HG02885 (cell line): Measurements from ENCODE around the gene CYGB.
"Not testable (repeated sequence)": the region's sequence is repeated elsewhere in the genome, so short reads cannot be mapped to it uniquely, and the experiment has no call there.

Experiments
- ATAC-seq: cut with Tn5 transposase; IDR thresholded peaks from one replicate; pipeline ENCODE4 v1.9.1; 2021; ENCODE audit warnings: mild to moderate bottlenecking; ENCODE audit not compliant: unreplicated experiment, poor library complexity

Gene CYGB

DNA sequence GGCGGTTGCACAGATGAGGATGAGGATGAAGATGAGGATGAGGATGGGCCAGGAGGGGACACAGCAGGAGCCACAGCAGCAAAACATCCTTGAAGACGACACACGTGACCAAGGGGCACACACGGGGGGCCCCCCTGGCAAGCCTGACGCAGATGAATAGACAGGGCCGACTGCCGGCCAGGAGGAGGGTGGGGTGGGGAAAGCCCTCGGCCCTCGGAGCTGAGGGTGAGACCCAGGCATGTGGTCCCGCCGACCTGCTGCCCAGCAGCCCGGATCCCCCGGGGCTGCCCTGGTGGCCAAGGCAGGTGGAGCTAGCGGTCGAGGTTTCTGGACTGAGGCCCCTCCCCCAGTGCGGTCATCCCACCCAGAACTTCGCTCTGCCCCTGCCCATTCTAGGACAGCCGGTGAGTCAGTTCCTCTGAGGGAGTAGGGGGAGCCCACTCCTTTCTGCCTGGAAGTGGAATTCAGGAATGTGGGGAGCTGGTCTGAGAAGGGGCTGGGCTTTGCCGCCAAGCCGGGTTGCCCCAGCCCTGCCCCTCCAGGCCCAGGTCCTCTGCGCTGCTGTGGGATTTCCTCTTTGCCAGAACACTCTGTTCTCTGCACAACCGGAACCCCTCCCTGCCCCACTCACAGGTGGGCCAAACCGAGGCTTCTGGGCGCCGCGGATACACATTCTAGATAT, 9.9 kb downstream of the CYGB start:
- no peak for ATAC-seq

DNA sequence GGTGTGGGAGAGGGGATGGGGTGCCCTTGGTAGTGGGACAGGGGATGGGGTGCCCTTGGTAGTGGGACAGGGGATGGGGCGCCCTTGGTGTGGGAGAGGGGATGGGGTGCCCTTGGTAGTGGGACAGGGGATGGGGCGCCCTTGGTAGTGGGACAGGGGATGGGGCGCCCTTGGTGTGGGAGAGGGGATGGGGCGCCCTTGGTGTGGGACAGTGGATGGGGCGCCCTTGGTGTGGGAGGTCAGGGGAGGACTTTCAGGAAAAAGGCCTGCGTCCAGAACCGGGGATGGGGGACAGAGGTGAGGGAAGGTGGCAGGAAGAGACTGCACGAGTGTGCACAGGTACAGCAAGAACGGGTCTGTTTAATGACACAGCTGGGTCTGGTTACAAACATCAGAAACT, 10.5 kb downstream of the CYGB start:
- not testable (repeated sequence) for ATAC-seq

DNA sequence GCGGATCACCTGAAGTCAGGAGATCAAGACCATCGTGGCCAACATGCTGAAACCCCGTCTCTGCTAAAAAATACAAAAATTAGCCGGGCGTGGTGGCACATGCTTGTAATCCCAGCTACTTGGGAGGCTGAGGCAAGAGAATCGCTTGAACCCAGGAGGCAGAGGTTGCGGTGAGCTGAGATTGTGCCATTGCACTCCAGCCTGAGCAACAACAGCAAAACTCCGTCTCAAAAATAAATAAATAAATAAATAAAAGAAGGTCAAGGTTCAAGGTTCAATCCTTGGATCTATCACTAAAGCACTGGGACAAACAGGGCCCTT, 12.0 kb downstream of the CYGB start:
- not testable (repeated sequence) for ATAC-seq

DNA sequence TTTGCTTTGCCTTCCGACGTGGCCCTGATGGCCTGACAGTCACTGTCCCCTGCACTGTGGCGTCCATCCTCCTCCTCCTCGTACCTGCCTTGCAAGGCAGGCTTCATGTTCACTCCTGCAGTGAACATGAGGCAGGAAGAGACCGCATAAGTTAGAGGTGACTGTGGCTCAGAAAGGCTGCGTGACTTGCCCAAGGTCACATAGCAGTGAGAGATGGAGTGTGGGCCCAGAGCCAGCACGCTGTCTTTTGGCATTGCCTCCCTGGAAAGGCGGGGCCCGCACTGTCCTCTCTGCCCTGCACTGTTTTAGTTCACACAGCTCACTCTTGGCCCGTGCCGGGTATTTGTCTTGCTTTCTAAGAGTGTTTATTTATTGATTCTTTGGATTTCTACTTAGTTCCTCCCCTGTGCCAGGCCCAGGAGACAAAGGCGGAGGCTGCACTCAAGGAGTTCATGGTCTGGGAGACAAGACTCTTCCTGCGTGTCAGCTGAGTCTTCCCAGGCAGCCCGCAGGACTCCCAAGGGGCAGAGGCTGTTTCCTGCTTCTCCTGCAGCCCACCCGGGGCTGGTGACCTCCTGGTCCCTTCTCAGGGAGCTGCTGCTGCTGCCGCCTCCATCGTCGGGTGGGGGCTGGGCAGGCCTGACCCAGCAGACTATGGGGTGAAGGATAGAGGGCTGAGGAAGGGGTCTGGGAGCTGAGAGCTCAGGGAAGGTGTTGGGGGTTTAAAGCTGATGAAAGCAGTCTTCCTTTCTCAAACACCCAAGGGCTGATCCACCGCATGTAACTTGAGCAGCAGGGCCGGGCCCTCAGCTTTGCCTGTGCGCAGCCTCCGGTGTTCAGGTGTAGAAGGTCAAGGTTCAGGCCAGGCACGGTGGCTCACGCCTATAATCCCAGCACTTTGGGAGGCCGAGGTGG, 12.7 kb downstream of the CYGB start:
- no peak for ATAC-seq

DNA sequence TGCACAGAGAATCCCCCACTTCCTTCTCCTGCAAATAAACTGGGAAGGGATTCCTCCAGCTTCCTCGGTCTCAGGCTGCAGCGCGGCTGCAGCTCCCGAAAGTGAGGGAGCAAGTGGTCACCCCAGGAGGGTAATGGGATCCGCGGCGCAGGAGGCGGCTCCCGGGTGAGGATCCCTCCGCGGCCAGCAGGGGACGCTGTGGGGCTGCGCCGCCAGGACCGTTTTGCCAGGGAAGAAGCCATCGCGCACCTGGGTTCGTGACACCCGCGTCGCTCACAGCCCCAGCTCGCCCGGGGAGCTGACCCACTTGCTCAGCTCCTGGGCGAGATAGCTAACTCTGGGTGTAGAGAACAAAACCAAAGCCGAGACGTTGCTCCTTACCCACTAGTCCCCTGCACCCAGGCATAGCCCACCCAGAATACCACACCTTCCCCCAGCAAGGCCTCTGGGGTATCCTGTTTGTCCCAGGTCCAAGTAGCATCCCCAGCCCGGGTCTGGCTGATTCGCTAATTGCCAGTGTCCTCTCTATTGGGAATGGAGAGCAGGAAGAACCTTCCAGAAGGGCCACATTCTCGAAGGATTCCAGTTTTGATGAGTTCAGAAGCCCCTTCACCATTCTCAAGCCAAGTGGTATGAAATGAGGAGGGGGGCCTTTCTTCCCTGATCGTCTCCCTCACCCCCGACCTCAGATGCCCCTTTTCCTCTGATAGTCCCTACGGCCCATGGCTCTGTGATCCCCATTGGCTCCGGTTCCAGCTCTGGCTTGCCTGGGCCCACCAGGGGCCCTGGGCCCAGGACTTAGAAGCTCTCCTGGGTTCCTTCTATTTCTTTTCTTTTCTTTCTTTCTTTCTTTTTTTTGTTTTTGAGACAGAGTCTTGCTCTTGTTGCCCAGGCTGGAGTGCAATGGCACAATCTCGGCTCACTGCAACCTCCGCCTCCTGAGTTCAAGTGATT, 14.1 kb downstream of the CYGB start:
- ATAC-seq: peak; percentile 40

DNA sequence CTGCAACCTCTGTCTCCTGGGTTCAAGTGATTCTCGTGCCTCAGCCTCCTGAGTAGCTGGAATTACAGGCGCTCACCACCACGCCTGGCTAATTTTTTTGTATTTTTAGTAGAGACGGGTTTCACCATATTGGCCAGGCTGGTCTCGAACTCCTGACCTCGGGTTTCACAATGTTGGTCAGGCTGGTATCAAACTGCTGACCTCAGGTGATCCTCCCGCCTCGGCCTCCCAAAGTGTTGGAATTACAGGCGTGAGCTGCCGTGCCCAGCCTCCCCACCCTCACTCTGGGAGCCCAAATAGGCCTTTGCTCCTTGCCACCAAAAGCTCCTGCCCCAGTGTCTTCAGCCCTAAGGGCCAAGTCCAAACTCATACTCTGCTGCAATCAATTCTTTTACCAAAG, 15.8 kb downstream of the CYGB start:
- ATAC-seq: not testable (repeated sequence)

DNA sequence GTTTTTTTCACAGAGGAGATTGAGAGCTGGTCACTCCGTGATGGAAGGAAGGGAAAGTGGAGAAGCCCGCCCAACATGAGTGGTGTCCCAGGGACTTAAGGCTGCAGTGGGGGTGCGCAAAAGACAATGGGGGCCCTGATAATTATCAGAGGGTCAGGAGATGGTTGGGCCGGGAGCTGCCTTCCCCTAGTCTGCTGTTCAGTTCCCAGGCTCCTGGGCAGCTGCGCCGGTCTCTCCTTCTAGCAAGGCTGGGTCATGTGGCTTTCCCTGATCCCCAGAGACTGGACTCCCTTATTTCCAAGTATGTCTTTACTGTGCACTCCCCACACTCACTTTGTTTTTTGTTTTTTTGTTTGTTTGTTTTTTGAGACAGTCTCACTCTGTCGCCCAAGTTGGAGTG, 16.2 kb downstream of the CYGB start:
- ATAC-seq: no peak

DNA sequence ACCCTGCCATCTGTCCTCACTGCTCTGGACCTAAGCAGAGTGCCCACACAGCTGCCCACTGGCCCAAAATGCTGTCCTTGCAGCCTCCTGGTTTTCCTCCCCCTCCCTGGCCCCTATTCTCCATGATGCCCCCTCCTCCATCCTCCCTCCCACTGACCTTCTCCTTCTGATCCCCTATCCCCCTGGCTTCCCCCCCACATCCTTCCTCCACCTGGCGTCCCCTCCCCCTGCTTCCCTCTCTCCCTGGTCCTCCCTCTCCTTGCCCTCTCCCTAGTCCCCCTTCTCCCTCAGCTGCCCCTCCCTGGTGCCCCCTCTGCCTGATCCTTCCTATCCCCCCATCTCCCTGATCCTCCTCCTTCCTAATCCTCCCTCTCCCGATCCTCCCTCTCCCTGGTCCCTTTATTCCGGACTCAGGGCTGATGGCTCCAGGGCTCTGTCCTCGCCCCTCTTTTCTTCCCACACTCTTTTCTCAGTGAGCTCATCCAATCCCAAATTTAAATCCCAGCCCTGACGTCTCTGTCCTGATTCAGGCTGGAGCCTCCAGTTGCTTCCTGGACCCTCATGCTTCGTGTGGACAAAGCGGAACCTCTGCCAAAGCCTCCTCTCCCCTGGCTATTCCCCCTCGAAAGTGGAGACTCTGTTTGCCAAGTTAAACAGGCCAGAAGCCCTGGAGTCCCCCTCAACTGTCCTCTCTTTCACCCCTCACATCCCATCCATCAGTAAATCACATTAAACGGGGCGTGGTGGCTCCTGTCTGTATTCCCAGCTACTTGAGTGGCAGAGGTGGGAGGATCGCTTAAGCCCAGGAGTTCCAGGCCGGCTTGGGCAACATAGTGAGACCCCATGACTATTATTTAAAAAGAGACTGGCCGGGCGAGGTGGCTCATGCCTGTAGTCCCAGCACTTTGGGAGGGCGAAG, 18.2 kb downstream of the CYGB start:
- no peak for ATAC-seq

DNA sequence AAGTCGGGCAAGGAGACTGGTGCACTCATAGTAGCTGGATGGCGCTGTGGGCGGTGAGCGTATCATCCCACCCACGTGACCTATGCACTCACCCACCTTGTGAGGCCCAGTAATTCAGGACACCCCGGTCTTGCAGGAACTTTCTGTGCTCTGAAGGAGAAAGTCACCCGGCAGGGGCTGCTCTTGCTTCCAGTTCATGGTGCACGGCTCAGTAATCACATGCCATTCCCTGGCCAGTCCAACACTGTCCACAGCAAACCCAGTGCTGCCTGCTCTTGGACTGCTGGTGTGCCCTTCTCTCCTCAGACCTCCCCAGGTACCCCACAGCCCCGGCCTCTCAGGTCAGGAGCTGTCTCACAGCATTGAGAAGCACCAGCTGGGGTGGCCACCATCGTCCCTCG, 19.9 kb downstream of the CYGB start:
- no peak for ATAC-seq

DNA sequence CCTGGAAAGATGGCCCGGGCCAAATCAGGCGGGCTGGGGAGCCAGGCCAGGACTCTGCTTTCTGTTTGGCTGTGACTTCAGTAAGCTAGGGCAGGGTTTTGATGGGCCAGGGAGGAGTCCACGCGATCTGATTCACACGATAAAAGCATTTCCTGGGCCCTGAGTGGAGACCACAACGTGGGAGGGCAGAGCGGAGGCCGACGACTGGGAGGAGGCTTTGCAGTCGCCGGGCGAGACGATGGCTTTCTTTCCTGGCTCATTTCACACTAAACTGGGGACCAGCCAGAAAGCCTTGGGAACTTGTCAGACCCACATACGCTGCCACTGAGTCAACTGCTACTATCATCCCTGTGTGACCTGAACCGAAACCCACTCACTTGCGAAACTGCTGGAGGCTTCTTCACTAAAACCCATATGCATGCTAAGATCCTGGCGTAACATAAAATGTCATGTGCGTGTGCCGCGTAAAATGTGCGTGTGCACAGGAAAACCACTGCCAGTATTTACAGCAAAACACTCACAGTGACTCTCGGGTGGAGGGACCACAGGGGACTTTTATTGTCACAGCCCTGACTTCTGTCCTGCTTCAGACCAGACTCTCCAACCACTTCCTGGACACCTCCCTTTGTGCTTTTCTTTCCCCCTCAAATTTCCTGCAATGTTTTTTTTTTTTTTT, 22.1 kb downstream of the CYGB start:
- ATAC-seq: no peak

DNA sequence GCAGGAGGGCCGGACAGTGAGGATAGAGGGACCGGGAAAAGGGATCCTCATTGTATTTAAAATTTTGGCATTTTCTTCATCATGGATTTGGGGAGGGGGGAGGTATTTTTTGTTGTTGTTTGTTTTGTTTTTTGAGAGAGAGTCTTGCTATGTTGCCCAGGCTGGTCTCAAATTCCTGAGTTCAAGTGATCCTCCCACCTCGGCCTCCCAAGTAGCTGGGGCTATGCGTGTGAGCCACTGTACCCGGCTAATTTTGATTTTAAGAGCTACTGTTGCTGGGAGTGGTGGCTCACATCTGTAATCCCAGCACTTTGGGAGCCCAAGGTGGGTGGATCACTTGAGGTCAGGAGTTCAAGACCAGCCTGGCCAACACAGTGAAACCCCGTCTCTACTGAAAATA, 23.2 kb downstream of the CYGB start:
- ATAC-seq: not testable (repeated sequence)

DNA sequence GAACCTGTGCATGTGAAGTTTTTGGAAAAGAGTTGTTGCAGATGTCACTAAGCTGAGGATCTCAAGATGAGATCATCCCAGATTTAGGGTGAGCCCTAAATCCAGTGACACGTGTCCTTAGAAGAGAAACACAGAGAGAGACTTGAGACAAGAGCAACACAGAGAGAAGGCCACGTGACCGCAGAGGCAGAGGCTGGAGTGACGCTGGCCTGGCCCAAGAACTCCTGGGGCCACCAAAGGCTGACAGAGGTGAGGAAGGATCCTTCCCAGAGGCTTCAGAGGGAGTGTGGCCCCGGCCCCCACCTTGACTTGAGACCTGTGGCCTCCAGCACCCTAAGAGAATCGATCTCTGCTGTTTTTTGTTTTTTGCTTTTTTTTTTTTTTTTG, 24.2 kb downstream of the CYGB start:
- ATAC-seq: no peak

DNA sequence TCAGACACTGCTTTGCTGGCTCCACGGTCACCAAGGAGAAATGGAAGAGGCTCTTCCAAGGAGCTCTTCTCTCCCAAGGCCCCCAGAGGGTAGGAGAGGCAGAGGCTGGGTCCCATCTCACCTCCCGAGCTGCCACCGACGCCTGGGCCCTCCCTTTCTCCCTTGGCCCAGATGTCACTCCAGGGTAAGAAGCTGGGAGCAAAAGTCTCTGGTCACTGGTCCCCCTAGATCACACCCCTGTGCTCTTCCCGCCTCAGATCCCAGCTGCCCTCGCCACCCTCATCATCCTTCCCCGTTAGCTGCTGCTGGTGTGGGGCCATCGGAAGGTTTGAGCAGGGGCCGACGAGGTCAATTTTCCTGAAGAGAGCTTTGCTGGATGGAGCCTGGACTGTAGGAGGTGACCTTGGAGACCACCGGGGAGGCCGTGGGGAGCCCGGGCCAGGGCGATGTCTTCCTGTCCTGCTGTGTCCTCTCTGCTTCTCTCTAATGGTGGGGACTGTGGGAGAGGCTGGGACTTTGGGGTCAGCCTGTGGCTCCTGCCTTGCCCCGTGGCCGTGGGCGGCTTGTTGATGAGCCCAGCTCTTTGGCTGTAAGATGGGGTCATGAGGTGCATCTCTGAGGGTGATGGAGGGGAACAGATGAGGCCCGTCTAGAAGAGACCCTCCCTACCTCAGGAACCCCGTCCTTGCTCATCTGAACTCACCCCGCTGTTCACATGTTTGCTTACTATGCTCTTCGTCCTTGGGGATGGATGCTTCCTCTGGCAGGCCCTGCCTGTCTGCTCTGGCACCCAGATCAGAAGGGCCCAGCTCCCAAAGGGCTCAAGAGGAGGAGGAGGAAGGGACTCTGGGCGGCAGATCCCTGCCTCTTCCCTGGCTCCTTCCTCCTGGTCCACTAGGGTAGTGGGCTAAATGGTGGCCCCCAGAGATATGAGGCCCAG, 24.9 kb downstream of the CYGB start:
- no peak for ATAC-seq

DNA sequence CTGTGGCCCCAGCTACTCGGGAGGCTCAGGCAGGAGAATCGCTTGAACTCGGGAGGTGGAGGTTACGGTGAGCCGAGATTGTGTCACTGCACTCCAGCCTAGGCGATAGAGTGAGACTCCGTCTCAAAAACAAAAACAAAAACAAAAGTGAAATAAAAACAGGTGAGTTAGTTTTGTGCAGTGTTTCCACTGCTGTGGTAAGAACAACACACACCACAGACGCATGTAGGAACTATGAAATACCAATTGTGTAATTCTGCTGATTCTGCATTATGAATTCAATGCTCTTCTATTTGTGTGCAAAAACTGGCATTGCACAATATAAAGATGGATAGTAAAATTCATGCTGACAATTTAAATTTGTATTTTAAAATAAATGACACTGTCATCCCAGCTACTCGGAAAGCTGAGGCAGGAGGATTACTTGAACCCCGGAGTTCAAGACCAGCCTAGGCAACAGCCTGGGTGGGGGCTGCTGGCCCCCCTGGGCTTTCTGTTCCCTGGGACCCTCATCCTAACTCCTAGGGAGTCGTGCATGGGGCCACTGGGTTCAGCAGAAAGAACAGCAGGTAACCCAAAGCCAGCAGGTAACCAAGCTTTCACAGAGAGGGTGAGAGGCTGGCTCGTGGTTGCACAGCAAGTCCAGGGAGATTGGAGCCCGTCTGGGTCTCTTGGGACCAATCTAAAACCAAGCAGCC, 25.7 kb downstream of the CYGB start:
- no peak for ATAC-seq

DNA sequence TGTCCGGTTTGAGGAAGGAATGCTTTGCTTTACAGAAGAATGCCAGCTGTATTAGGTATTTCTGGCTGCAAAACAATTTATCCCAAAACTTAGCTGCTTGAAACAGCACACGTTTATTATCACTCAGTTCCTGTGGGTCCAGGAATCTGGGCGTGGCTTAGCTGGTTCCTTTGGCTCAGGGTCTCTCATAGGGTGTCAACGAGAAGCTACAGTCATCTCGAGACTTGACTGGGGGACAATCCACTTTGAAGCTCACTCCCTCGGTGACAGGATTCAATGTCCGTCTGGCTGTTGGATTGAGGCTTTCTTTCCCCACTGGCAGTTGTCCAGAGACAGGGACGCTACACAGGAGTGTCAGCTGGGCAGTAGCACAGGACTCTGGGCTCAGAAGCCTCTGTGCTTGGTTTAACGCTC, 26.7 kb downstream of the CYGB start:
- no peak for ATAC-seq

DNA sequence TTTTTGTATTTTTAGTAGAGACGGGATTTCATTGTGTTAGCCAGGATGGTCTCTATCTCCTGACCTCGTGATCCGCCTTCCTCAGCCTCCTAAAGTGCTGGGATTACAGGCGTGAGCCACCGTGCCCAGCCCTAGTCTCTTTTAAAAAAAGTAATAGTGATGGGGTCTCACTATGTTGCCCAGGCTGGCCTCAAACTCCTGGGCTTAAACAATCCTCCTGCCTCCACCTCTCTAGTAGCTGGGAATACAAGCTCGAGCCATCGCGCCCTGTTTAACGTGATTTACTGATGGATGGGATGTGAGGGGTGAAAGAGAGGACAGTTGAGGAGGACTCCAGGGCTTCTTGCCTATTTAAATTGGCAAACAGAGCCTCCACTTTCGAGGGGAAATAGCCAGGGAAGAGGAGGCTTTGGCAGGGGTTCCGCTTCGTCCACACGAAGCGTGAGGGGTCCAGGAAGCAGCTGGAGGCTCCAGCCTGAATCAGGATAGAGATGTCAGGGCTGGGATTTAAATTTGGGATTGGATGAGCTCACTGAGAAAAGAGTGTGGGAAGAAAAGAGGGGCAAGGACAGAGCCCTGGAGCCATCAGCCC, 28.9 kb downstream of the CYGB start:
- ATAC-seq: not testable (repeated sequence)
